Body of pancreas (tissue), 4 donors: ENCODE results near the gene KIF26A. TPM values are rescaled to one million over a fixed set of nuclear protein-coding genes. Genes with fewer than 3 reads are reported as not detected.

Experiments
- ATAC-seq: fragments of 150-250 bp; one replicate; pipeline ENCODE4 v1.9.1; 2016
- DNase-seq, 4 donors: peaks; one replicate each; pipeline ENCODE4 v3.0.0-alpha.2; 2019
- H3K27ac ChIP-seq, 4 donors: fragments of 200-600 bp; sonication (generic); 1 replicate in 3 of 4; 2 replicates in 1 of 4; pipeline versions ENCODE4 v1.5.1 to v1.6.1; 2016 to 2019; ENCODE audit warnings: mild to moderate bottlenecking in 1 of 4, mixed read lengths in 1 of 4, moderate library complexity in 1 of 4
- H3K27me3 ChIP-seq, 2 donors: fragments of 200-600 bp; sonication (generic); one replicate each; pipeline ENCODE4 v1.6.0; 2016; ENCODE audit warnings: mild to moderate bottlenecking in 1 of 2
- H3K36me3 ChIP-seq, 2 donors: fragments of 200-600 bp; sonication (generic); replicated peaks in 1 of 2; 2 replicates each; pipeline ENCODE4 v1.5.1; 2016; ENCODE audit warnings: low read depth in 2 of 2; ENCODE audit not compliant: insufficient read depth in 1 of 2
- H3K4me1 ChIP-seq: fragments of 200-600 bp; sonication (generic); one replicate; pipeline ENCODE4 v1.6.0; 2016
- H3K4me3 ChIP-seq, 2 donors: fragments of 200-600 bp; sonication (generic); 1 replicate in 1 of 2; 2 replicates in 1 of 2; pipeline ENCODE4 v1.5.1; 2016 to 2019
- H3K9me3 ChIP-seq, 3 donors: fragments of 200-600 bp; sonication (generic); 1 replicate in 2 of 3; 2 replicates in 1 of 3; pipeline ENCODE4 v1.5.1; 2016
- POLR2A ChIP-seq, 3 donors: fragments of 450-650 bp; IDR thresholded peaks; one replicate each; pipeline ENCODE4 v1.6.1; 2016; ENCODE audit warnings: antibody characterized with exemption in 3 of 3, mild to moderate bottlenecking in 2 of 3
- WGBS, 2 donors: methylation state at CpG; one replicate each; pipeline ENCODE4 v1.1.5; 2017; 5-methylcytosine and 5-hydroxymethylcytosine counted together
- intact Hi-C: fragments of 100-400 bp; cut with DNase I; formaldehyde crosslinking; loops from one replicate; pipeline ENCODE4 v1.15.1; 2023
- total RNA-seq, 2 donors: library from RNA; depleted of rRNA; stranded (reverse); fragments of >200 nt; gene quantifications; one replicate each; pipeline ENCODE4 v1.1.0, GENCODE V29; 2016
- TF ChIP-seq, protein P1 (sequence below), 7 experiments: fragments of 450-650 bp in 4 of 7; fragments of 200-600 bp in 3 of 7; sonication (generic) in 3 of 7; IDR thresholded peaks; one replicate each; pipeline ENCODE4 v1.5.1; 2016 to 2019; ENCODE audit warnings: antibody characterized with exemption in 7 of 7

The KIF26A gene
- total RNA-seq, 2 donors from 2014 or later, result 14.8 to 17.1 TPM

DNA sequence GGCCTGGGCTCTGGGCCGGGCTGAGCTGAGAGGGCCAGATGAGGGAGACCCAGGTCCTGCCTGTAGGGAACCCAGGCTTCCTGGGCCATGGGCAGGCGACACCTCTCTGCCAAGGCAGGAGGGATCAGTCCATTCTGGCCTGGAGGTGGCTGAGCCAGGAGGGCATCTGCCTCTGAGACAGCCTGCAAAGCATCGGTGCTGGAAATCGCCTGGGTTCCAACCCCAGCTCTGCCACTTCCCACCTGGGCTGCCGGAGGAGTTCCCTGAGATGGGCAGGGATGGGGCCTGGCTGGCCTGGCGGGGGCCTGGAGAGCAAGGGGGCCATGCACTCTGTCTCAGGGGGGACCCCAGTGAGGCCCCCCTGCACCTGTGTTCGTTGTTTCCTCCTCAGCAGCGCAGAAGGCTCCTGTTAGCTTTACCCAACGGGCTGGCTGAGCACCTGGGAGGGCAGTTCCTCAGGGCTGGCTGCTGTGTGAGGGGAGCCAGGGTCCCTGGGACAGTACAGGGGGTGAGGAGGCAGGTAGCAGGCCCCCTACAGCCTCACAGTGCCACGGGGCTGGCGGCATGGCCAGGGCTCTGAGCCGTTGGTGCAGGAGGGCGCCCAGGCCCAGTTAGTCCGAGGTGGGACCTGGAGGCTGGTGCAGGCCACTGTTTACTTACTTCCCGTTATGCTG, 50.5 kb downstream of the KIF26A start:
- H3K27me3 ChIP-seq, result no peaks in the 10 kb centered on the region
- intact Hi-C loops, result no loop called here
- no peak for DNase-seq

DNA sequence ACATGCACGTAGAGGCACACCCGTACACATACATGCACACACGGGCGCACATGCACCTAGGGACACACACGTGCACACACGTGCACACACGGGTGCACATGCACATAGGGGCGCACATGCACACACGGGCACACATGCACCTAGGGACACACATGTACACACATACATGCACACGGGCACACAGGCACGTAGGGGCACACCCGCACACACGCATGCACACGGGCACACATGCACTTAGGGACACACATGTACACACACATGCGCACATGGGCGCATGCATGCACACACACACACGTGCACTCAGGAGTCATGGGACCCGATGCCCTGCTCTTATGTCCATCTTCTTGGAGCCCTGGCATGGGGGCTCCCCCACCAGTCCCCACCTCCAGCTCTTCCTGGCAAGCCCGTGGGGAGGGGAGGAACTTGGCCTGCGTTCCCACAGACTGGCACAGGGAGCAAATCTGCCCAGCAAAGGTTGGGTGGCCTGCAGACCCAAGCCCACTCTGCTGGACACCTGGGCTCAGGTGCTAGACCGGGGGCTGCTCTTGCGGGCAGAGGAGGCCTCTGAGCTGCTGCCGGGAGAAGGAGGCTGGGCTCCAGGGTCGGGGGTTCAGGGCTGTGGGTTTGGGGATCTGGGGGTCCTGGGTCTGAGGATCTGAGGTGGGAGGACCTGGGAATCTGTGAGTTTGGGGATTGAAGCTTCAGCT, 51.4 kb downstream of the KIF26A start:
- Histone ChIP-seq H3K27ac (no peak overlapping the region), H3K4me3 (no peak overlapping the region), H3K9me3 (no peaks in the 10 kb centered on the region), H3K4me1 (no peaks in the 10 kb centered on the region), H3K36me3 (no peaks in the 10 kb centered on the region), H3K27me3 (no peaks in the 10 kb centered on the region)
- DNase-seq, result no peak
- intact Hi-C loops, result no loop called here
- no peak for ATAC-seq
- TF ChIP-seq, protein P1, sequence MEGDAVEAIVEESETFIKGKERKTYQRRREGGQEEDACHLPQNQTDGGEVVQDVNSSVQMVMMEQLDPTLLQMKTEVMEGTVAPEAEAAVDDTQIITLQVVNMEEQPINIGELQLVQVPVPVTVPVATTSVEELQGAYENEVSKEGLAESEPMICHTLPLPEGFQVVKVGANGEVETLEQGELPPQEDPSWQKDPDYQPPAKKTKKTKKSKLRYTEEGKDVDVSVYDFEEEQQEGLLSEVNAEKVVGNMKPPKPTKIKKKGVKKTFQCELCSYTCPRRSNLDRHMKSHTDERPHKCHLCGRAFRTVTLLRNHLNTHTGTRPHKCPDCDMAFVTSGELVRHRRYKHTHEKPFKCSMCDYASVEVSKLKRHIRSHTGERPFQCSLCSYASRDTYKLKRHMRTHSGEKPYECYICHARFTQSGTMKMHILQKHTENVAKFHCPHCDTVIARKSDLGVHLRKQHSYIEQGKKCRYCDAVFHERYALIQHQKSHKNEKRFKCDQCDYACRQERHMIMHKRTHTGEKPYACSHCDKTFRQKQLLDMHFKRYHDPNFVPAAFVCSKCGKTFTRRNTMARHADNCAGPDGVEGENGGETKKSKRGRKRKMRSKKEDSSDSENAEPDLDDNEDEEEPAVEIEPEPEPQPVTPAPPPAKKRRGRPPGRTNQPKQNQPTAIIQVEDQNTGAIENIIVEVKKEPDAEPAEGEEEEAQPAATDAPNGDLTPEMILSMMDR (IDR thresholded peaks at IDR 0.05), result no peak
- no peak for TF ChIP-seq POLR2A (IDR thresholded peaks at IDR 0.05)
- 79 to 91% methylated on average over 6 to 24 of the region's 24 CpGs for WGBS, 2 donors

More for the DNA sequence above, 50.5 kb downstream of the KIF26A start:
- Histone ChIP-seq H3K9me3 (no peaks in the 10 kb centered on the region), H3K27ac (no peak overlapping the region), H3K36me3 (no peaks in the 10 kb centered on the region), H3K4me1 (no peaks in the 10 kb centered on the region), H3K4me3 (no peak overlapping the region)
- no peak for TF ChIP-seq POLR2A (IDR thresholded peaks at IDR 0.05)
- TF ChIP-seq, protein P1 (IDR thresholded peaks at IDR 0.05), result no peak
- no peak for ATAC-seq
- 73% methylated on average over 15 of the region's 15 CpGs; no CpG with 5 or more reads in 1 of the 2 donors for WGBS, 2 donors

DNA sequence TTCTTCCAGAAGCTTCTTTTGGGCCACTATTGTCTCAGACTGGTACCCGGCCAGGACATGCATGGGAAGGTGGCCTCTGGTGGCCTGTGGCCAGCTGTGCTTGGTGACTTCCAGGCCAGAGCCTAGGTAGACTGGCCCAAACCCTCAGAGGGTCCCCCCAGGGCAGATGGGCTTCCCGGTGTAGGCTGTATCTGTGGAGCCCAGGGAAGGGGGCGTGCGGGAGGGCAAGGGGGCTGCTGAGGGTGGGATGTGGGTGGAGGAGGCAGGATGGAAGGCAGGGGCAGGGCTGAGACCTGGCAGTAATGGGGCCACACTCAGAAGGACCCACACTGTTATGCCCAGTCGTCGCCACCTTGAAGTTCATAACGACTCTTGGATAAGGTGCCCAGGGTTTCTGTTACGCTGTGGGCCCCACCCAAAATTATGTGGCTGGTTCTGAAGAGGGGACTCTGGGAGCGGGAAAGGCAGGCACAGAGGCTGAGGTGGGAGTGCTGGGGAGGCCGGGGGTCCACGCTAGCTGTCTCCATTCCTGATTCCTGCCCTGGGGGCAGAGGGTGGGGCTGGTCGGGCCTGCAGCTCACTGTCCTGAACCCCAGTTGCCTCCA, 52.1 kb downstream of the KIF26A start:
- 69 to 84% methylated on average over 10 to 12 of the region's 12 CpGs for WGBS, 2 donors
- ATAC-seq, result no peak
- no peak for DNase-seq

DNA sequence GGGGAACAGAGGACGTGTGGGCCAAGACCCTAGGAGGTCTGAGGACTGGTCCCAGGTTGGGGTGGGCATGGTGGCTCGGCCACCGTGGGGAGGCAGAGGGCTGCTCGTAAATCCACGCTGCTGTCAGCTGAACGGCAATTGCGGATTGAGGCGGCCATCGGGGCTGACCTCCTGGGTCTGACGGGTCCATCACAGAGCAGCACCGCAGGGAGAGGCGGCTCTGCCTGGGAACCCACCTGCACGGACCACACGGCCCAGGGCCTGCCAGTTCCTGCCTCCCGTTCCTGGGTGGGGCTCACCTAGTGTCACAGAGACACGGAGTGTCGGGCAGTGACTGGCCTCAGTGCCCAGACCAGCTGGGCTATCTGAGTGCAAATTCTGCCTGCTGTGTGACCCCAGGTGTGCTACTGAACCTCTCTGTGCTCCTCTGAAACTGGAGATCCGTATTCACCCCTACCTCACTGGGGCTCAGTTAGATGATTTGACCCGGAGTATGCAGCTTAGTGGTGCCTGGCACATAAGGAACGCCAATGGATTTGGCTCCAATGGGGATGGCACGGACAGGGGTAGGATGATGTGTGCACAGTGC, 53.1 kb downstream of the KIF26A start:
- no peak for TF ChIP-seq POLR2A (IDR thresholded peaks at IDR 0.05)
- TF ChIP-seq, protein P1 (IDR thresholded peaks at IDR 0.05), result no peak
- WGBS, 2 donors, result 67 to 68% methylated on average over 17 to 21 of the region's 21 CpGs
- Histone ChIP-seq H3K27me3 (no peaks in the 10 kb centered on the region), H3K4me1 (no peaks in the 10 kb centered on the region), H3K36me3 (no peaks in the 10 kb centered on the region), H3K27ac (no peak overlapping the region), H3K4me3 (no peak overlapping the region), H3K9me3 (no peaks in the 10 kb centered on the region)
- ATAC-seq (no peak), DNase-seq (no peak)
- intact Hi-C loops, result no loop called here

More for the DNA sequence above, 52.1 kb downstream of the KIF26A start:
- Histone ChIP-seq H3K9me3 (no peaks in the 10 kb centered on the region), H3K36me3 (no peaks in the 10 kb centered on the region), H3K4me3 (no peak overlapping the region), H3K27me3 (no peaks in the 10 kb centered on the region), H3K4me1 (no peaks in the 10 kb centered on the region), H3K27ac (no peak overlapping the region)
- no peak for TF ChIP-seq POLR2A (IDR thresholded peaks at IDR 0.05)
- TF ChIP-seq, protein P1 (IDR thresholded peaks at IDR 0.05), result no peak
- intact Hi-C loops, result no loop called here
